ENCODE data around the gene ECI1.

GRCh38 chr16:2280461-2280860 is 29.1 kb upstream of the ECI1 start:
- TF ChIP-seq CTCF (IDR thresholded peaks at IDR 0.05; ENCODE audit: low read length) (no peak), EZH2 (IDR thresholded peaks at IDR 0.05; ENCODE audit: borderline replicate concordance, low read length) (no peak)
